ENCODE results near the gene PIBF1. TPM values are rescaled to one million over a fixed set of nuclear protein-coding genes. Genes with fewer than 3 reads are reported as not detected.

PIBF1 gene, protein sequence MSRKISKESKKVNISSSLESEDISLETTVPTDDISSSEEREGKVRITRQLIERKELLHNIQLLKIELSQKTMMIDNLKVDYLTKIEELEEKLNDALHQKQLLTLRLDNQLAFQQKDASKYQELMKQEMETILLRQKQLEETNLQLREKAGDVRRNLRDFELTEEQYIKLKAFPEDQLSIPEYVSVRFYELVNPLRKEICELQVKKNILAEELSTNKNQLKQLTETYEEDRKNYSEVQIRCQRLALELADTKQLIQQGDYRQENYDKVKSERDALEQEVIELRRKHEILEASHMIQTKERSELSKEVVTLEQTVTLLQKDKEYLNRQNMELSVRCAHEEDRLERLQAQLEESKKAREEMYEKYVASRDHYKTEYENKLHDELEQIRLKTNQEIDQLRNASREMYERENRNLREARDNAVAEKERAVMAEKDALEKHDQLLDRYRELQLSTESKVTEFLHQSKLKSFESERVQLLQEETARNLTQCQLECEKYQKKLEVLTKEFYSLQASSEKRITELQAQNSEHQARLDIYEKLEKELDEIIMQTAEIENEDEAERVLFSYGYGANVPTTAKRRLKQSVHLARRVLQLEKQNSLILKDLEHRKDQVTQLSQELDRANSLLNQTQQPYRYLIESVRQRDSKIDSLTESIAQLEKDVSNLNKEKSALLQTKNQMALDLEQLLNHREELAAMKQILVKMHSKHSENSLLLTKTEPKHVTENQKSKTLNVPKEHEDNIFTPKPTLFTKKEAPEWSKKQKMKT
- 10 to 100 TPM; 24.3 to 24.7 TPM for total RNA-seq

GRCh38 chr13:72781451-72782439, at the start of gene PIBF1, which contains the start of gene DIS3:
PIBF1 (plus strand) TSS chr13:72782133; CDS start chr13:72783470, 1,337 bp downstream.
DIS3 (minus strand) TSS chr13:72781900; CDS start chr13:72781832, 68 bp downstream.
- no peaks in the 10 kb centered on the region for H3K9me3 Mint-ChIP-seq
- peaks cover 37% of the 10 kb centered on the region for H3K36me3 Mint-ChIP-seq
- CTCF ChIA-PET: no interaction called here
- intact Hi-C loops (cut with micrococcal nuclease): loop anchor here (1.0 to 5.0 kb wide), 6 partner anchors 23 to 1356 kb away; partner anchors contain the start of genes BORA and MZT1
- H3K4me1 Mint-ChIP-seq (ENCODE audit: low read depth): peaks cover 55% of the 10 kb centered on the region
- H3K27ac Mint-ChIP-seq: peak within 1 kb of the TSS; percentile 100
- H3K4me3 Mint-ChIP-seq: peak within 1 kb of the TSS; percentile 99
- DNase-seq: peak; percentile 99
- POLR2A ChIA-PET: interaction anchor here (0.7 to 1.2 kb wide), 3 partner anchors 20 to 53 kb away, joined by 3 to 4 read pairs (median 3); partner anchors contain the start of genes BORA and MZT1
- H3K27me3 Mint-ChIP-seq: no peaks in the 10 kb centered on the region

DNA sequence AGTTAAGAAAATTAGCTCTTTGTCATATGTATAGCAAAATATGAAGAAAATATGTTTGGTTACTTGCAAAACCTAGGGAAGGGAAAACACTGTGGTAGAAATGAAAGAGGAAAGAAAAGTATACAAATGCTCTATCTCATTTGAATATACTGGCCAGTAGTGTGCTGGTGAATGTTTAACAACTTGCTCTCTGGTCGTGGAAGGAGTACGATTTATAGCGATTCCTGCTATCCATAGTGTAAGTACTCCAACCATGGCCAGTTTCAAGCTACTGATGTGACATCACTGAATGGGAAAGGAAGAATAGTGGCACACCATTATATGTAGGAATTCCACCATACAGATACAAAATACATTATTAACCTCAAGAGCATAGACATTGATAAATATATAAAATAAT, 44.9 kb upstream of the PIBF1 start:
- no peak overlapping the region for H3K27ac Mint-ChIP-seq
- peaks cover 10% of the 10 kb centered on the region for H3K4me1 Mint-ChIP-seq (ENCODE audit: low read depth)
- no peaks in the 10 kb centered on the region for H3K9me3 Mint-ChIP-seq
- no peak for DNase-seq
- H3K36me3 Mint-ChIP-seq: peaks cover 36% of the 10 kb centered on the region
- intact Hi-C loops (cut with micrococcal nuclease): no loop called here
- ChIA-PET CTCF (no interaction called here), POLR2A (no interaction called here)
- H3K4me3 Mint-ChIP-seq: no peak overlapping the region
- no peaks in the 10 kb centered on the region for H3K27me3 Mint-ChIP-seq

- POLR2A ChIA-PET: no interaction called here
Measured at GRCh38 chr13:72740015-72740414, 41.9 kb upstream of the PIBF1 start.

DNA sequence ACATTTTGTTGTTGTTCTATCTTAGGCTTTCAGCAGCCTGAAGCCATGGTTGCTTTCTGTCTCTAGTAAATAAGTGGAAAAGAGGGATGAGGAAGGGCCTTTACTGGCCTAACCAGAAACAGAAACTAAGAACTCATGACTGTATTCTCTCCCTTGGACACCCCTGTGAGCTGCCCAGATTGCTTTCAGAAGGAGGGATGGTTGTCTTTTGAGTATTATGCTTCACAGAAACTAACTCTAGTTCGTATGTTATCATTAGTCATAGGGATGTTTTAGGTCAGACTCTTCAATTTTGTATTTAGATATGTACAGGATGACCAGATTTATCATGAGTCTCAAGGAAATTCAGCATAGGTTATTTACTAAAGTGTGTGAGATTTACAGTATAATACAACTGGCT, 36.7 kb upstream of the PIBF1 start:
- H3K27me3 Mint-ChIP-seq: no peaks in the 10 kb centered on the region
- intact Hi-C loops (cut with micrococcal nuclease): loop anchor here (2.0 to 5.0 kb wide), 2 partner anchors 16 to 37 kb away; partner anchors contain the start of genes DIS3 and PIBF1
- POLR2A ChIA-PET: interaction anchor here (1.2 kb wide), 1 partner anchor 10 kb away, joined by 3 read pairs; no protein-coding TSS in a partner anchor
- H3K36me3 Mint-ChIP-seq: peaks cover 37% of the 10 kb centered on the region
- H3K4me3 Mint-ChIP-seq: no peak overlapping the region
- H3K27ac Mint-ChIP-seq: no peak overlapping the region
- H3K9me3 Mint-ChIP-seq: no peaks in the 10 kb centered on the region
- H3K4me1 Mint-ChIP-seq (ENCODE audit: low read depth): peaks cover 20% of the 10 kb centered on the region
- CTCF ChIA-PET: no interaction called here
- no peak for DNase-seq

More at GRCh38 chr13:72740015-72740414, 41.9 kb upstream of the PIBF1 start:
- Mint-ChIP-seq H3K4me3 (no peak overlapping the region), H3K36me3 (peaks cover 32% of the 10 kb centered on the region), H3K4me1 (ENCODE audit: low read depth) (peaks cover 7% of the 10 kb centered on the region), H3K27me3 (no peaks in the 10 kb centered on the region), H3K9me3 (no peaks in the 10 kb centered on the region), H3K27ac (no peak overlapping the region)
- CTCF ChIA-PET: no interaction called here
- intact Hi-C loops (cut with micrococcal nuclease): no loop called here
- no peak for DNase-seq

DNA sequence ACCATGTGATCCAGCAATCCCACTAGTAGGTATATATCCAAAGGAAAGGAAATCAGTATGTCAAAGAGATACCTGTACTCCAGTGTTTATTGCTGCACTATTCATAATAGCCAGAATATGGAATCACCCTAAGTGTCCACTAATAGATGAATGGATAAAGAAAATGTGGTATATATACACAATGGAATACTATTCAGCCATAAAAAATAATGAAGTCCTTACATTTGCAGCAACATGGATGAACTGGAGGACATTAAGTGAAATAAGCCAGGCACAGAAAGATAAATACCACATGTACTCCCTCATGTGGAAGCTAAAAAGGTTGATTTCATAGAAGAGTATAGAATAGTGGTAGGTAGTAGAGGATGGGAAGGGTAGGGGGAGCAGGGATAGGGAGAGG, 30.7 kb upstream of the PIBF1 start:
- no peaks in the 10 kb centered on the region for H3K9me3 Mint-ChIP-seq
- H3K27me3 Mint-ChIP-seq: no peaks in the 10 kb centered on the region
- no peak overlapping the region for H3K4me3 Mint-ChIP-seq
- ChIA-PET POLR2A (interaction anchor here (0.8 to 1.1 kb wide), 2 partner anchors 15 to 23 kb away, joined by 3 read pairs; partner anchors contain the start of gene BORA), CTCF (no interaction called here)
- peaks cover 10% of the 10 kb centered on the region for H3K4me1 Mint-ChIP-seq (ENCODE audit: low read depth)
- no peak for DNase-seq
- intact Hi-C loops (cut with micrococcal nuclease): no loop called here
- peaks cover 59% of the 10 kb centered on the region for H3K36me3 Mint-ChIP-seq
- H3K27ac Mint-ChIP-seq: no peak overlapping the region

DNA sequence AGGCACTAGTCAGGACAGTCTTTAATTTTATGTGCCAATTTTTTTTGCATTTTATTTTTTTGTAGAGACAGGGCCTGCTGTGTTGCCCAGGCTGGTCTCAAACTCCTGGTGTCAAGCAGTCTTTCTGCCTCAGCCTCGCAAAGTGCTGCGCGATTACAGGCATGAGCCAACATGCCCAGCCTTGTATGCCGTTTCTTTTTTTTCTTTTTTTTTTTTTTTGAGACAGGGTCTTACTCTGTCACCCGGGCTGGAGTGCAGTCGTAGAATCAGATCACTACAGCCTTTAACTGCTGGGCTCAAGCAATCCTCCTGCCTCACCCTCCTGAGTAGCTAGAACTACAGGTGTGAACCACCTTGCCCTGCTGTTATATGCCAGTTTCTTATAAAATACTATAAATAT, 27.8 kb upstream of the PIBF1 start:
- intact Hi-C loops (cut with micrococcal nuclease): no loop called here
- POLR2A ChIA-PET: no interaction called here

GRCh38 chr13:72757792-72758535, 24.0 kb upstream of the PIBF1 start:
- no peak for DNase-seq
- H3K4me1 Mint-ChIP-seq (ENCODE audit: low read depth): no peaks in the 10 kb centered on the region
- H3K36me3 Mint-ChIP-seq: peaks cover 44% of the 10 kb centered on the region
- ChIA-PET POLR2A (no interaction called here), CTCF (no interaction called here)
- H3K4me3 Mint-ChIP-seq: no peak overlapping the region
- H3K9me3 Mint-ChIP-seq: no peaks in the 10 kb centered on the region
- no peaks in the 10 kb centered on the region for H3K27me3 Mint-ChIP-seq
- intact Hi-C loops (cut with micrococcal nuclease): loop anchor here (2.0 kb wide), 1 partner anchor 23 kb away; the partner anchor contains the start of gene DIS3
- H3K27ac Mint-ChIP-seq: no peak overlapping the region

More for the DNA sequence above, 27.8 kb upstream of the PIBF1 start:
- no peak for DNase-seq
- no peaks in the 10 kb centered on the region for H3K4me1 Mint-ChIP-seq (ENCODE audit: low read depth)
- no peak overlapping the region for H3K27ac Mint-ChIP-seq
- H3K4me3 Mint-ChIP-seq: no peak overlapping the region
- CTCF ChIA-PET: no interaction called here
- H3K36me3 Mint-ChIP-seq: peaks cover 48% of the 10 kb centered on the region
- no peaks in the 10 kb centered on the region for H3K27me3 Mint-ChIP-seq
- no peaks in the 10 kb centered on the region for H3K9me3 Mint-ChIP-seq

DNA sequence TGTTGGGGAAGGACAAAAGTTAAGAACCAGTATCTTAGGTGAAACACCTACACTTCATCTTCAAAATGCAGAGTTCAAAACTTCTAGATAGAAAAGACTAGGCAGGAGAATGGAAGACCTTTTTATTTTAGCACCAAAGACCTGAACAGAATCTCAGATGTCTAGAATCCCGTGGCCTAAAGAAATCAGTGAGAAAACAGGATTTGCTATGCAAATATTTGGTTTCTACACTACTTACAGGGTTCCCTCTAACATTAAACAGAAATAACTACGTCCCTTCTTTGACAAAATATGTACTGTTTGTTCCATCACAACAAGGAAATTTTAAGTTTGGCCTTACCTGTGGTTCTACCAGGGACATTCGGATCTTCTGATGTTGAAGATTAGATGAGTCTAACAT, 21.7 kb upstream of the PIBF1 start:
- intact Hi-C loops (cut with micrococcal nuclease): no loop called here
- Mint-ChIP-seq H3K4me1 (ENCODE audit: low read depth) (no peaks in the 10 kb centered on the region), H3K27me3 (no peaks in the 10 kb centered on the region), H3K36me3 (peaks cover 54% of the 10 kb centered on the region), H3K27ac (no peak overlapping the region), H3K4me3 (no peak overlapping the region), H3K9me3 (no peaks in the 10 kb centered on the region)
- ChIA-PET POLR2A (no interaction called here), CTCF (no interaction called here)
- no peak for DNase-seq

DNA sequence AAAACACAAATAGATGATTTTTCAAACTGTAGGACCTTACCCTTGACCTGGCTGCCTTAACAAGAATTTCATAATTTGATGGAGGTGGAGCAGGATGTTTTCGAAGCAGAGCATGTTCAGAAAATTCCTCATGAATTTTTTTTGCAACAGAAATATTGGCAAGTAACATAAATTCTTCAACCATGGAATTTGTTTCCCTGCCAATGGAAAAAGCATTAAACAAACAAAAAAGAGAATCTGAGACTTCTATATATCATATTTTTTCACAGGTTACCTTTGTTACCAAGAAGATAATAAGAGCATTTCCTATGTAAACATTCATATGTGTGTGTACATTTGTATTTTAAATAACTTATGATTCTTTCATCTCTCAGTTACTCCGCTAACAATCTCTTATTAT, 18.5 kb upstream of the PIBF1 start:
- ChIA-PET POLR2A (no interaction called here), CTCF (no interaction called here)
- H3K9me3 Mint-ChIP-seq: no peaks in the 10 kb centered on the region
- intact Hi-C loops (cut with micrococcal nuclease): no loop called here
- H3K4me1 Mint-ChIP-seq (ENCODE audit: low read depth): no peaks in the 10 kb centered on the region
- no peaks in the 10 kb centered on the region for H3K27me3 Mint-ChIP-seq
- H3K4me3 Mint-ChIP-seq: no peak overlapping the region
- no peak for DNase-seq
- peaks cover 64% of the 10 kb centered on the region for H3K36me3 Mint-ChIP-seq
- no peak overlapping the region for H3K27ac Mint-ChIP-seq

GRCh38 chr13:72774019-72774418, 7.9 kb upstream of the PIBF1 start:
- Mint-ChIP-seq H3K4me1 (ENCODE audit: low read depth) (peaks cover 15% of the 10 kb centered on the region), H3K36me3 (peaks cover 59% of the 10 kb centered on the region), H3K27me3 (no peaks in the 10 kb centered on the region), H3K4me3 (no peak overlapping the region), H3K9me3 (no peaks in the 10 kb centered on the region), H3K27ac (no peak overlapping the region)
- POLR2A ChIA-PET: no interaction called here
- DNase-seq: no peak
- intact Hi-C loops (cut with micrococcal nuclease): no loop called here
- CTCF ChIA-PET: no interaction called here

DNA sequence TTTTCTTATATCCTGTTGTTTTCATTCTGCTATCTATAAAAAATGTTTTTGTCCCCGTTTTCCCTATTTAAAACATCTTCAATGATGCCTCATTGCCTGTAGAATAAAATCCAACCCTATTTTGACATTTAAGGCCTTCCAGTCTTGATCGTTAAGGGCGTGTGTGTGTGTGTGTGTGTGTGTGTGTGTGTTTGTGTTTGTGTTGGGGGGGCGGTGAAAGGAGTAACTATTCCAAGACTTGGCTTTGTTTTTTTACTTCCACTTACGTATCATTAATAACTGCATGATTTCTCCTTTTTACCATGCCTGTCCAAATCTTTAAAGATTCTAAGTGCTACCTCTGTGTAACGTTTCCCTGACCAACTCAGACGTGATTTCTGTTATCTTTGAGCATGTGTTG, 784 bp downstream of the PIBF1 start:
- Mint-ChIP-seq H3K27ac (peak overlapping the region; percentile 100), H3K4me1 (ENCODE audit: low read depth) (peaks cover 48% of the 10 kb centered on the region), H3K9me3 (no peaks in the 10 kb centered on the region), H3K36me3 (peaks cover 27% of the 10 kb centered on the region), H3K27me3 (no peaks in the 10 kb centered on the region), H3K4me3 (peak overlapping the region; percentile 99)
- POLR2A ChIA-PET: no interaction called here
- no peak for DNase-seq
- CTCF ChIA-PET: no interaction called here
- intact Hi-C loops (cut with micrococcal nuclease): loop anchor here (1.0 to 5.0 kb wide), 3 partner anchors 35 to 1355 kb away; no protein-coding TSS in a partner anchor

Measured in activated CD4-positive, alpha-beta memory T cell treated with anti-CD3 and anti-CD28 coated beads for 36 hours (primary cell).